ENCODE measurements around the gene DRGX. TPM values are rescaled to one million over a fixed set of nuclear protein-coding genes. Genes with fewer than 3 reads are reported as not detected.
A peak's percentile ranks its signal among the peaks of the same experiment; 100 is the strongest.

Gene DRGX
- total RNA-seq, 1 donor from 2014 or later, result not detected

GRCh38 chr10:49412571-49412970 is 16.7 kb upstream of the DRGX start:
- Histone ChIP-seq H3K4me1 (no peaks in the 10 kb centered on the region), H3K27ac (no peak overlapping the region), H3K4me3 (no peak overlapping the region), H3K9me3 (no peaks in the 10 kb centered on the region), H3K36me3 (no peaks in the 10 kb centered on the region), H3K27me3 (no peaks in the 10 kb centered on the region)
- TF ChIP-seq CTCF (IDR thresholded peaks at IDR 0.05), result no peak
- DNase-seq (ENCODE audit: low spot score in 2 of 2), result no peak
- intact Hi-C loops (cut with DNase I), result no loop called here

GRCh38 chr10:49410365-49411074 is 14.6 kb upstream of the DRGX start:
- intact Hi-C loops (cut with DNase I), result no loop called here
- H3K4me1 ChIP-seq, result no peaks in the 10 kb centered on the region
- no peak for TF ChIP-seq CTCF (IDR thresholded peaks at IDR 0.05)
- H3K4me3 ChIP-seq, result no peak overlapping the region
- no peaks in the 10 kb centered on the region for H3K9me3 ChIP-seq
- H3K27ac ChIP-seq, result no peak overlapping the region
- no peak for DNase-seq (ENCODE audit: low spot score in 2 of 2)
- no peaks in the 10 kb centered on the region for H3K36me3 ChIP-seq
- no peaks in the 10 kb centered on the region for H3K27me3 ChIP-seq

- DNase-seq (ENCODE audit: low spot score in 2 of 2), result no peak
- H3K4me1 ChIP-seq, result no peaks in the 10 kb centered on the region
- no peaks in the 10 kb centered on the region for H3K36me3 ChIP-seq
- TF ChIP-seq CTCF (IDR thresholded peaks at IDR 0.05), result no peak
- no peaks in the 10 kb centered on the region for H3K27me3 ChIP-seq
- H3K27ac ChIP-seq, result no peak overlapping the region
- H3K9me3 ChIP-seq, result no peaks in the 10 kb centered on the region
- intact Hi-C loops (cut with DNase I), result loop anchor here (5.0 to 10.0 kb wide), 2 partner anchors 108 to 435 kb away; no protein-coding TSS in a partner anchor
- no peak overlapping the region for H3K4me3 ChIP-seq
Measured at GRCh38 chr10:49409755-49410154, 13.9 kb upstream of the DRGX start.

GRCh38 chr10:49408519-49409306 is 12.8 kb upstream of the DRGX start:
- Histone ChIP-seq H3K27ac (no peak overlapping the region), H3K4me3 (no peak overlapping the region), H3K27me3 (no peaks in the 10 kb centered on the region), H3K4me1 (no peaks in the 10 kb centered on the region), H3K36me3 (no peaks in the 10 kb centered on the region), H3K9me3 (no peaks in the 10 kb centered on the region)
- DNase-seq (ENCODE audit: low spot score in 2 of 2), result no peak
- intact Hi-C loops (cut with DNase I), result loop anchor here (5.0 to 10.0 kb wide), 2 partner anchors 109 to 434 kb away; no protein-coding TSS in a partner anchor
- TF ChIP-seq CTCF (IDR thresholded peaks at IDR 0.05), result no peak

- H3K4me1 ChIP-seq, result no peaks in the 10 kb centered on the region
- H3K36me3 ChIP-seq, result no peaks in the 10 kb centered on the region
- intact Hi-C loops (cut with DNase I), result loop anchor here (5.0 to 10.0 kb wide), 2 partner anchors 110 to 433 kb away; no protein-coding TSS in a partner anchor
- peak; percentile 61 to 83 (median 67) for TF ChIP-seq CTCF (IDR thresholded peaks at IDR 0.05)
- H3K27me3 ChIP-seq, result no peaks in the 10 kb centered on the region
- H3K27ac ChIP-seq, result no peak overlapping the region
- H3K9me3 ChIP-seq, result no peaks in the 10 kb centered on the region
- H3K4me3 ChIP-seq, result no peak overlapping the region
- DNase-seq (ENCODE audit: low spot score in 2 of 2), result peak; percentile 25 to 72
Measured at GRCh38 chr10:49407552-49408137, 11.8 kb upstream of the DRGX start.

All from ascending aorta (tissue), 2 donors.